ENCODE results near the gene LRRC59.

- no peak for TF ChIP-seq CTCF (IDR thresholded peaks at IDR 0.05)
- TF ChIP-seq POLR2A (IDR thresholded peaks at IDR 0.05), result no peak
Observed at GRCh38 chr17:50429793-50430192, 32.5 kb upstream of the LRRC59 start.
